IMR-90 (cell line): Measurements from ENCODE around the gene EHBP1. TPM values are rescaled to one million over a fixed set of nuclear protein-coding genes. Genes with fewer than 3 reads are reported as not detected.

Experiments
- polyA plus RNA-seq, 3 experiments: library from polyadenylated mRNA; depleted of rRNA; stranded (reverse); fragments of >200 nt; gene quantifications; 2 replicates each; pipeline ENCODE4 v1.2.3, GENCODE V29; 2012; ENCODE audit warnings: low replicate concordance in 1 of 3
- total RNA-seq: library from RNA; depleted of rRNA; stranded (reverse); fragments of >200 nt; gene quantifications from 2 replicates; pipeline ENCODE4 v1.2.3, GENCODE V29; 2012
- TF ChIP-seq, protein P1 (sequence below): conservative IDR thresholded peaks from 2 replicates; pipeline ENCODE4 v1.5.1; 2012; ENCODE audit warnings: mild to moderate bottlenecking, low read depth, low read length, improper control_type of control experiment

The EHBP1 gene
- total and polyA plus RNA-seq, 2 of the 4 experiments (the other 2 are of a cell fraction) = 28.3 to 44.4 TPM

DNA sequence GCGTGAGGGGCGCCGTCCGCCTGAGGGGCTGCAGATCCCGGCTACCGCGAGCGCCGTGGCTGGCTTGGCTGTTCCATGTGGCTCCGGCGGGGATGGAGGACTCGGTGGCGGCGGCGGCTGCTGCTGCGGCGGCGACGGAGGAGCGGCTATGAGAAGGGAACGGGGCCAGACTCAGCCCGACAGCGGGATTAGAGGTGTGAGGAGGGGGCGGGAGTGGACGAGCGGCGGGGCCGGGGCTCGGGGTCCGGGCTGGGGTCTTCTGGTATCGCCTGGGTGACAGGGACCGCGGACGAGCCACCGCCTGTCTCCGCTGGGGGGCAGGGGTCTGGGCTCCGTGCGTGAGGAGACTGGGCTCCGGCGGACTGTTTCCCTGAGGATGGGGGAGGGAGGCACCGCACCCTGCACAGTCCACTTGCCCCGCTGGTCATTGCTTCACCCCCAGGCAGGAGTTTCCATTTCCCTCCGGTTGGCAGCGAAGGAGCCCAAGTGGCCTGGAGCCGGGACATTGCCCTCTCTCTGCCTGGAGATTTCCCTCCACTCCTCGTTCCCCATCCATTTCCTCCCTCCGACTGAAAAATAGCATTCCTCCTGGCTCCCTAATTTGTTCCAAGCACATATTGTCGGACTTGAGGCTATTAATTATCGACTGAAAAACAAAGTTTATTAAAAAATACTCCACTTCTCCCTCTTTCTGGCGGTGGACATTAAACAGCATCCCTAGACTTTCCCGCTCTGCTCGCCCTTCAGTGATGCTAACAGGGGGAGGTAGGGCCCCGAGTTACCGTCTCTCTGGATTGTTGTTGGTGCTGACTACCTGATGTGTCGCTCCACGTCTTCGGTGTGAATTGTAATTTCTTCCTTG, 577 bp downstream of the EHBP1 start (continued):
- TF ChIP-seq, protein P1, sequence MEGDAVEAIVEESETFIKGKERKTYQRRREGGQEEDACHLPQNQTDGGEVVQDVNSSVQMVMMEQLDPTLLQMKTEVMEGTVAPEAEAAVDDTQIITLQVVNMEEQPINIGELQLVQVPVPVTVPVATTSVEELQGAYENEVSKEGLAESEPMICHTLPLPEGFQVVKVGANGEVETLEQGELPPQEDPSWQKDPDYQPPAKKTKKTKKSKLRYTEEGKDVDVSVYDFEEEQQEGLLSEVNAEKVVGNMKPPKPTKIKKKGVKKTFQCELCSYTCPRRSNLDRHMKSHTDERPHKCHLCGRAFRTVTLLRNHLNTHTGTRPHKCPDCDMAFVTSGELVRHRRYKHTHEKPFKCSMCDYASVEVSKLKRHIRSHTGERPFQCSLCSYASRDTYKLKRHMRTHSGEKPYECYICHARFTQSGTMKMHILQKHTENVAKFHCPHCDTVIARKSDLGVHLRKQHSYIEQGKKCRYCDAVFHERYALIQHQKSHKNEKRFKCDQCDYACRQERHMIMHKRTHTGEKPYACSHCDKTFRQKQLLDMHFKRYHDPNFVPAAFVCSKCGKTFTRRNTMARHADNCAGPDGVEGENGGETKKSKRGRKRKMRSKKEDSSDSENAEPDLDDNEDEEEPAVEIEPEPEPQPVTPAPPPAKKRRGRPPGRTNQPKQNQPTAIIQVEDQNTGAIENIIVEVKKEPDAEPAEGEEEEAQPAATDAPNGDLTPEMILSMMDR = peak; percentile 11; the same call in 1 of the 2 replicates
